ENCODE data around the gene CCL1.

- TF ChIP-seq KLF10 (tag by site-specific recombination; IDR thresholded peaks at IDR 0.05) (no peak), ZNF146 (tag by site-specific recombination; IDR thresholded peaks at IDR 0.05) (no peak), CTCF (tag by site-specific recombination; IDR thresholded peaks at IDR 0.05) (no peak), ZNF335 (tag by site-specific recombination; conservative IDR thresholded peaks at IDR 0.05) (no peak), ZNF704 (tag by site-specific recombination; IDR thresholded peaks at IDR 0.05) (no peak), ZNF792 (tag by site-specific recombination; IDR thresholded peaks at IDR 0.05) (no peak), ZBTB10 (tag by site-specific recombination; IDR thresholded peaks at IDR 0.05) (no peak), ZNF549 (tag by site-specific recombination; IDR thresholded peaks at IDR 0.05) (no peak), KLF1 (tag by site-specific recombination; IDR thresholded peaks at IDR 0.05) (no peak), ZFP37 (tag by site-specific recombination; IDR thresholded peaks at IDR 0.05) (no peak), ZBTB8A (tag by site-specific recombination; IDR thresholded peaks at IDR 0.05) (no peak), REST (tag by site-specific recombination; IDR thresholded peaks at IDR 0.05) (no peak), AEBP2 (tag by site-specific recombination; IDR thresholded peaks at IDR 0.05; ENCODE audit: borderline replicate concordance) (no peak), ZNF324 (tag by site-specific recombination; IDR thresholded peaks at IDR 0.05) (no peak)
Observed at GRCh38 chr17:34384271-34384670, 21.2 kb upstream of the CCL1 start.

All from HEK293 (cell line).